Epithelial cell of esophagus (primary cell): ENCODE measurements around the gene SIK3.
A peak's percentile ranks its signal among the peaks of the same experiment; 100 is the strongest.

ENCODE experiments used
- DNase-seq: peaks from one replicate; pipeline ENCODE4 v3.0.0; 2010; ENCODE audit warnings: low read depth
- H3K4me3 ChIP-seq: 2 replicates; pipeline ENCODE4 v1.5.1; 2011; ENCODE audit warnings: mild to moderate bottlenecking, low read length, control low read depth
- TF ChIP-seq, protein P1 (sequence below): IDR thresholded peaks from 2 replicates; pipeline ENCODE4 v1.5.1; 2011; ENCODE audit warnings: low read depth, mild to moderate bottlenecking, low read length, control low read depth, inconsistent platforms; ENCODE audit not compliant: insufficient read depth; ENCODE audit errors: missing control alignments

The SIK3 gene

DNA sequence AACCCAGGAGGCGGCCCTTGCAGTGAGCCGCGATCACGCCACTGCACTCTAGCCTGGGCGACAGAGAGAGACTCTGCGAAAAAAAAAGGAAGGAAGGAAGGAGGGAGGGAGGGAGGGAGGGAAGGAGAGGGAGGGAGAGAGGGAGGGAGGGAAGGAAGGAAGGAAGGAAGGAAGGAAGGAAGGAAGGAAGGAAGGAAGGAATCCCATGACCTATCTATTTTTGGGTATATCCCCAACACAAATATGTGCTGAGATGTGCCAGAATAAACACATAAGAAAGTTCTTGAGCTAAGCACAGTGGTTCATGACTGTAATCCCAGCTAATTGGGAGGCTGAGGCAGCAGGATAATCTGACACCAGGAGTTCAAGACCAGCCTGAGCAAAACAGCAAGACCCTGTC, 82.0 kb downstream of the SIK3 start:
- no peak overlapping the region for H3K4me3 ChIP-seq
- TF ChIP-seq, protein P1, sequence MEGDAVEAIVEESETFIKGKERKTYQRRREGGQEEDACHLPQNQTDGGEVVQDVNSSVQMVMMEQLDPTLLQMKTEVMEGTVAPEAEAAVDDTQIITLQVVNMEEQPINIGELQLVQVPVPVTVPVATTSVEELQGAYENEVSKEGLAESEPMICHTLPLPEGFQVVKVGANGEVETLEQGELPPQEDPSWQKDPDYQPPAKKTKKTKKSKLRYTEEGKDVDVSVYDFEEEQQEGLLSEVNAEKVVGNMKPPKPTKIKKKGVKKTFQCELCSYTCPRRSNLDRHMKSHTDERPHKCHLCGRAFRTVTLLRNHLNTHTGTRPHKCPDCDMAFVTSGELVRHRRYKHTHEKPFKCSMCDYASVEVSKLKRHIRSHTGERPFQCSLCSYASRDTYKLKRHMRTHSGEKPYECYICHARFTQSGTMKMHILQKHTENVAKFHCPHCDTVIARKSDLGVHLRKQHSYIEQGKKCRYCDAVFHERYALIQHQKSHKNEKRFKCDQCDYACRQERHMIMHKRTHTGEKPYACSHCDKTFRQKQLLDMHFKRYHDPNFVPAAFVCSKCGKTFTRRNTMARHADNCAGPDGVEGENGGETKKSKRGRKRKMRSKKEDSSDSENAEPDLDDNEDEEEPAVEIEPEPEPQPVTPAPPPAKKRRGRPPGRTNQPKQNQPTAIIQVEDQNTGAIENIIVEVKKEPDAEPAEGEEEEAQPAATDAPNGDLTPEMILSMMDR: no peak

DNA sequence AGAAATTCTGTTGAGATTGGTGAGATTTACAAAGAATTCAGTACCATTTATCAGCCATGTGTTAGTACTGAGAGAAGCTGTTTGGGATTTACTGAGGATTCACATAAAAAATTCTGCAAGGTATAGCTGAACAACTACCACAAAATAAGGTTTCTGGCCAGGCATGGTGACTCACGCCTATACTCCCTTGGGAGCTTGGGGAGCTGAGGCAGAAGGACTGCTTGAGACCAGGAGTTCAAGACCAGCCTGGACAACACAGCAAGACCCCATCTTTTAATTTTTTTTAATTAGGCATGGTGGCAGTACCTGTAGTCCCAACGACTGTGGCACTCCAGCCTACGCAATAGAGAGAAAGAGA, 86.7 kb downstream of the SIK3 start:
- peak; percentile 70 for DNase-seq

More for the DNA sequence above, 82.0 kb downstream of the SIK3 start:
- DNase-seq: no peak

DNA sequence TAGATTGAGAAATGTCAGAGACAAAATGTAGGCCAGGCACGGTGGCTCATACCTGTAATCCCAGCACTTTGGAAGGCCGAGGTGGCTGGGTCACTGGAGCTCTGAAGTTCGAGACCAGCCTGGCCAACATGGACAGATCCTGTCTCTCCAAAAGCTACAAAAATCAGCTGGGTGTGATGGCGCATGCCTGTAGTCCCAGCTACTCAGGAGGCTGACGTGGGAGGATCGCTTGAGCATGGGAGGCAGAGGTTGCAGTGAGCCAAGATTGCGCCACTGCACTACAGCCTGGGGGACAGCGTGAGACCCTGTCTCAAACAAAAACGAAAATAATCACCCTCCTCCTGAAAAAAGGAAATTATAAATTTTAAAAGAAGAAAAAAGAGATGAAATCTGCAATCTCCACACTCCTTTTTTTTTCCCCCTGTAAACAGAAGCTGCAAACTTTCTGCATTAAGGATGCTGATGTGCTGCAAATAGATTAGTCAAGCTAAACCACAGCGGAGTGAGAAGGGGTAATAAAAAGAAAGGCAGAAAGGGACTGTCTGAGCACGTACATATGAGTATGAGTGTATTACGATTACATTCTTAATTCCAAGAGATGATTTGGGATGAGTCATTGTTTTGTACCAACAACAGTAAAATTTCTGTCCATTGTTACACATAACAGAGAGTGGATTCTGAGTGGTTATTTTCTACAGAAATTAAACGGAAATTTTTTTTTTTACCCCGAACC, 87.3 kb downstream of the SIK3 start:
- DNase-seq: peak; percentile 94
- H3K4me3 ChIP-seq: no peak overlapping the region
- TF ChIP-seq, protein P1: no peak

More for the DNA sequence above, 86.7 kb downstream of the SIK3 start:
- TF ChIP-seq, protein P1: no peak
- no peak overlapping the region for H3K4me3 ChIP-seq

- DNase-seq: no peak
- TF ChIP-seq, protein P1: no peak
- H3K4me3 ChIP-seq: no peak overlapping the region
Measured at GRCh38 chr11:117009905-117010605, 88.2 kb downstream of the SIK3 start.

DNA sequence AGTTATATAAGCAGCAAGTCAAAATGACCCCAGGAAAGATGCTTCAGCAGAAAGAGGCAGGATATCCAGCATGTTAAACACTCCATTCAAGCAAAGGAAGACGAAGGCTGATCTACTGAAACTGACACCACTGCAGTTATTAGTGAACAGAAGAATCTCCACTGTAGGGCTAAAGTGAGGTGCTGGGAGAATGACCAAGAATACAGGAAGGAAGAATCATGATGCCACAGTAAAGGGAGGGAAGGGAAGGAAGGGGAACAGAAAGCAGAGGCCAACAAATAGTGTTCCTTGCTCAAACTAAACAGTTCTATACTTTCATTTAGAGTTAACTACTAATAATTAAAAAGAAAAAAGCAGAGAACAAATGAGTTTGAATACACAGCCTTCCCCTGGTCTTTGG, 92.5 kb downstream of the SIK3 start:
- H3K4me3 ChIP-seq: no peak overlapping the region
- no peak for DNase-seq

GRCh38 chr11:117002639-117003299, 95.5 kb downstream of the SIK3 start:
- no peak overlapping the region for H3K4me3 ChIP-seq
- DNase-seq: no peak
- TF ChIP-seq, protein P1: no peak

More for the DNA sequence above, 92.5 kb downstream of the SIK3 start:
- TF ChIP-seq, protein P1: no peak
